ENCODE measurements around the gene FBXW4. TPM values are rescaled to one million over a fixed set of nuclear protein-coding genes. Genes with fewer than 3 reads are reported as not detected.

FBXW4 gene
- polyA plus RNA-seq, 4 donors = 39.1 to 55.6 (median 53.8) TPM

DNA sequence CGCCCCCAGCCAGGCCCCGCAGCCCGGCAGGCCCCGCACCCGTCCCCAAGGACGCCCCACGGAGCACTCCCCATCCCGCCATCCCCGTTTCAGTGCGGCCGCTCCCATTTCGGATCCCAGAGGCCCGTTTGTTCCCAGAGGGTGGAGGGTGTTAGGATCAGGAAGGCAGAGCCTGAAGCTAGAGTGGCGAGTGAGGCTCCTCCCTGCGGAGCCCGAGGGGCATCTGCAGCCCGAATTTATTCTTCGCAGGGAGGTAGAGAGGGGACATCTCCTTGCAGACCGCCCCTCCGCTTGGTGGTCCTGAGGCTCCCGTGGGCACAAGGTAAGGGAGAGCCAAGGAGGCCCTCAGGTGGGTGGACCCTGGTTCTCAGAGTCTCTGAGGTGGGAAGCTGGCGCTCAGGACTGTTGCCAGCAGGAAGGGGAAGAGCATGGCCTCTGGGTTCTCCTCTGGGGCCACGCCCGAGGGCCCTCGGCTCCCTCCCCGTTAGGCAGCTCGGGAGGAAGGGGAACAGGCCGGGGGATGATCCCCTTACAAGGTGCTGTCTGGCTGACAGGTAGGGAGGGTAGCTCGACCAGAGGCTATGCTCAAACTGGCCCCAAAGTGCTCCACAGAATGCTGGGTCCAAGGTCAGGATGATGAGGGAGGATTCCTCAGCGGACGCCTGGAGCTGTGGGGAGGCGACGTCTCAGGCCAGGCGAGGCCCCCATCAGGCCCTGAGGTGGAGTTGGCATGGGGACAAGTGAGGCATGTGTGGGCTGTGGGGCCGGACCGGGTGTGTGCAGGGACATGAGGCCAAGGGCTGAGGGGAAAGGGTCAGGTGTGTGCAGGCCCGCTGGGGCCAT lies 124.3 kb downstream of the FBXW4 start:
- no peak for DNase-seq (ENCODE audit: low read depth in 4 of 4, low spot score in 3 of 4)

DNA sequence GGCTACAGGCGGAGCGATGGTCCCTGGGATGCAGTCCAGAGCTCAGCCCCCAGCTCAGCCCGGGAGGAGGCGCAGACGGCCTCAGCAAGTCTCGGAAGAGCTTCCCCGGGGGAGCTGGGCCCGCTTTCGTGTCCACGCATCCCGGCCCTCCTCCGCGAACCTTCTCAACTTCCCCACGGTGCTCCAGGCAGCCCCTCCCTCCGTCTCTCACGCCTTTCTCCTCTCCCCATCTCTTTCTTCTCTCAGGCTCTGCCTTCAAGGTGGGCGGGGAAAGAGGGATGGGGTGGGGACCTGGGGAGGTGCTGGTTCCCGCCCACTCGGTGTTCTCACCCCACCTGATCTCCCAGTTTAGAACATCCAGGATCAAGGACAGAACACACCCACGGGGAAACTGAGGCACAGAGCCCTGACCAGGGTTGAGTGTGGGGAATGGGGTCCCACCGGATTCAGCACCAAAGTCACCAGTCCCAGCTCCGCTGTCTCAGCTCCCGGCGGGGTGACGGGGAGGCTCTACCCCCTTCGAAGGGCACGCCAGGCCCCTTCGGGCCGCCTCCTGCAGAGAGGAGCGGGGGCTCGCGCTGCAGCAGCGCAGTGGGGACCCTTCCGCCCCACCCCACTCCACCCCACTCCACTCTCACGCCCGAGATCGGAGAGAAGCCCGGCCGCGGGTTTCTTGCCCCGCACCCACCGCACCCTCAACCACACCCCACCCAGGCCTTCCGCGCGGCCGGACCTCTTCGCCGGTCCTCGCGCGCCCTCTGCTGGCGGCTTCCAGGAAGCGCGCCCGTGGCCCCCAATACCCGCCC lies 125.1 kb downstream of the FBXW4 start:
- no peak for DNase-seq (ENCODE audit: low read depth in 4 of 4, low spot score in 3 of 4)

DNA sequence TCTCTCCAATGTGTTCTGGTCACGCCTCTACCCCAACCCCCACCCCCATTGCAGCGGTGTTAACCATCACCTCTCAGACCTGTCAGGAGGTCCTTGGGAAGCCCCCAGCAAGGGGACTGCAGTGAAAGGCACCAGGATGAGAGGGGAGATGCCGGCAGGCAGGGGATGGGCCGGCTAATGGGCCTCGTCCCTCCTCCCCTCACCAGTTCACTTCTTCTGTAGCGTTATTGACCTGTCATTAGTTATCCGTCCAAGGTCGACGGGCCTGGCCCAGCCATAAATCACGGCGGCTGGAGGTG lies 125.7 kb downstream of the FBXW4 start:
- DNase-seq (ENCODE audit: low read depth in 4 of 4, low spot score in 3 of 4) = no peak

DNA sequence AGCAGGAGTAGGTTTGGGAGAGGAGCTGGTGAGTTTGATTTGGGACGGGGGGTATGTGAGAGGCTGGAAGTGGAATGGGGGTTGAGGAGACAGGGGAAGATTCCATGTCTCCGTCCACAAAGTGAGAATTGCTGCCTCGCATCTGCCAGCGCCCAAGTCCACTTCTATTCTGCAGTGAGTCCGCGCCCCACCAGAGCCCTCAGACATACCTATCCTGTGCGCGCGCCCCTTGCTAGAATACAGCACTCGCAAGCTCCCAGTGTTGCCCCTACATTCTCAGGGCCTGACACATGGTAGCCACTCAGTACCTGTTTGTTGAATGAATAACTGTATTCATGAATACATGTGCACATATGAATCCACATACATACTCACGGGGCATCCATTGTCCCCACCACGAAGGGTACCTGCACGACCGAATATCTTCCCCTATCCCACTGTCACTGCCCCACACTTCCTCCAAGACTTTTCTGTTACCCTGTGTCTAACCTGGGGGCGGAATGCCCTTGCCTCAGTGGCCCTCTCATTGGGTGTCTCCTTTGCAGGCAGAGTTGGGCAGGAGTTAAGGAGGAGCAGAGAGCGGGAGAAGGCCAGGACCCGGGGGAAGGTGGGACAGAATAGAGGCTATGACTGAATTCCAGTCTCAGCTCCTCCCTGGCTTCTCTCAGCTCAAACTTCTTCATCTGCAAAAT lies 126.8 kb downstream of the FBXW4 start:
- no peak for DNase-seq (ENCODE audit: low read depth in 4 of 4, low spot score in 3 of 4)

DNA sequence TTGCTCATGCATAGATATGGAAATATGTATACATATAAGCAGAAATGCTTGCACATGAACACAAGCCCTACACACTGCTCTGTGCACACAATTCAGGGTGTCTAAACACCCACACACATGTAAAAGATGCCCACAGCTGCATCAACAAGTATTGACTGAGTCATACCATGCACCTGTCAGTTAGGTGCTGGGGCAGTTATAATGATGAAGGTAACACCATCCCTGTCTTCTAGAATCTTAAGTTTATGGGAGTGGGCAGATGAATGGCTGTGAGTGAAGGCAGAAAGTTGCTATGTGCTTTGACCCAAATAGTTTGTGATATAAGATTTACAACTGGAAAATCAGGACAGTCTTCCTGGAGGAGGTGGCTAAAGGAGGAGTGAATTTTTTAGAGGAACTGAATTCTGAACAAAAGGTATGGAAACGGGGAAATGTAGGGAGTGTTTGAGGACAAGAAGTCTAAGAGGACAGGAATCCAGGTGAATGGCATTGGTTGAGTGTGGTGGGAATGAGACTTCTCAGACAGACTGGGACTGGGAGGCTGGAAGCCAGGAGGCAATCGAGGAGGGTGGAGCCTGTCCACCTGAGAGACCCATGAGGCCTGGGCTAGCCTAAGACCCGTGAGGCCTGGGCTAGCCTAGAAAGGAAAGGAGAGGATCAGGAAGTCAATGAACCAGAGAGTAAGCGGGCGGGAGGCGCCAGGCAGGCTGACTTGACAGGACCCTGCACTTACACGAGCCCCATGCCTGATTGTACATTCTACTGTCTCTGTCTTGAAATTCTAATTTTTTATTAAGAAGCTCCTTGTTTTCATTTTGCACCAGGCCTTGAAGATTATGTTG lies 127.6 kb downstream of the FBXW4 start:
- no peak for DNase-seq (ENCODE audit: low read depth in 4 of 4, low spot score in 3 of 4)

DNA sequence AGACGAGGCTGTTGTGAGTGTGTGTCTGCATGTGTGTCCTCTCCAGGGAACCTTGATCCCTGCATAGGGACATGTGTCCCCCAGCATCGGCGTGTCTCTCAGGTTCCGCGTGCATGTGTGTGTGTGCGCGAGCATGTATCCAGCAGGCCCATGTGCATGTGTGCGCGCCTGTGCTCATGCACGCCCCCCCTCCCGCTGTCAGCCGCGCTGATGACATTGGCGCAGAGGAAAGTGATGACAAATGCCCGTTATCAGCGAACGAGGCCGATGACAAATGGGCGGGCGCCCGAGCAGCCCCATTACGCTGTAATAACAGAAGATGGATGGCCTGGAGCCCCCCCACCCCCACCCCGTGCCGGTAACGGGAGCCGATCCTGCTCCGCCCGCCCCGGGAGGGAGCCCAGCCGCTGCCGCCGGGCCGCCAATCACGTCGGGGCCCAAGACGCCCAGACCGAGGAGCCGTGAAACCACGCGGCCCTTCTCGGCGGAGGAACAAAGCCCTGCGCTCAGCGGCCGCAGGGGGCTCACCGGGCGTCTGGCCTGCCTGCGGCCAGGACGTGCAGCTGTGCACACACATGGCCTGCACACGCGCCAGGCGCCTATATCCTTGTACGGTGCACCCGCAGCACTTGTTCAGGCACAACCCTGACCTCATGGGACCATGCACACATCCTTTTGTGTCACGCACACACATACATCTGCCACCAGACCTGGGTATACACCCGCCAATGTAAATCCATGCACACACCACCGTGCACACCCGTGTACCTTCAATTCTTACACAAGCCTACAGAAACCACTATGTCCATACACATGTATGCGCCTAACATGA lies 128.4 kb downstream of the FBXW4 start:
- no peak for DNase-seq (ENCODE audit: low read depth in 4 of 4, low spot score in 3 of 4)

DNA sequence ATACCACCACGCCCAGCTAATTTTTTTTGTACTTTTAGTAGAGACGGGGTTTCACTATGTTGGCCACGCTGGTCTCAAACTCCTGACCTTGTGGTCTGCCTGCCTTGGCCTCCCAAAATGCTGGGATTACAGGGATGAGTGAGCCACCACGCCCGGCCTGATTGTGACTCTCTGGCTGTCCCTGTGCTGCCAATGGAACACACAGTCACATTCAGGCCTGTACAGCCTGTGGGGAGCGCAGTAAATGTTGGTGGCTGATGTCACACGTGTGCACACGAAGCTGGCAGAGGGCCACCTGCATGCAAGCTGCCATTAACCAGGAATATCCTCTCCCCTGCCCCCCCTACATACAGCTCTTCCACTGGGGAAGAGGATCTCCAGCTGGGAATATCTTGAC lies 129.0 kb downstream of the FBXW4 start:
- DNase-seq (ENCODE audit: low read depth in 4 of 4, low spot score in 3 of 4) = no peak

DNA sequence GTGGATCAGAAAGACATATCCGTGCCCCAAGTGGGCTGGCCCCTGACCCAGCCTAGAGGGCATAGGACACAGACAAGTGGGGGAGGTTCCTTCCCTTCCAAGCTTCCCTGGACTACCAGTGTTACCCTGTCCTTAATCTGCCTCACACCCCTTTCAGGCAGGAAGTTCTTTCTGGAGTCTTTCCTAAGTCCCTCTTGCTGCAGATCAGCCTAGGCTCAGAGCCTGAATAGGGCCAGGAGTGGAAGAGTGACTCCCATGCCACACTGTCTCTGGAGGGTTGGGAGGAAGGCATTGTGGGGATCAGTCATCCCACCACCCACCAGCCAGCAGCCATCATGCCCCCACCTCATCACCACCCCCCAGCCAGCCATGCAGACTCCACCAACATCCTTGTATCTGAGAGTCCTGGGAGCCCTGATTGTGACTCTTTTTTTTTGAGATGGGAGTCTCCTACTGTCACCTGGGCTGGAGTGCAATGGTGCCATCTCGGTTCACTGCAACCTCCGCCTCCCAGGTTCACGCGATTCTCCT lies 129.5 kb downstream of the FBXW4 start:
- DNase-seq (ENCODE audit: low read depth in 4 of 4, low spot score in 3 of 4) = no peak

DNA sequence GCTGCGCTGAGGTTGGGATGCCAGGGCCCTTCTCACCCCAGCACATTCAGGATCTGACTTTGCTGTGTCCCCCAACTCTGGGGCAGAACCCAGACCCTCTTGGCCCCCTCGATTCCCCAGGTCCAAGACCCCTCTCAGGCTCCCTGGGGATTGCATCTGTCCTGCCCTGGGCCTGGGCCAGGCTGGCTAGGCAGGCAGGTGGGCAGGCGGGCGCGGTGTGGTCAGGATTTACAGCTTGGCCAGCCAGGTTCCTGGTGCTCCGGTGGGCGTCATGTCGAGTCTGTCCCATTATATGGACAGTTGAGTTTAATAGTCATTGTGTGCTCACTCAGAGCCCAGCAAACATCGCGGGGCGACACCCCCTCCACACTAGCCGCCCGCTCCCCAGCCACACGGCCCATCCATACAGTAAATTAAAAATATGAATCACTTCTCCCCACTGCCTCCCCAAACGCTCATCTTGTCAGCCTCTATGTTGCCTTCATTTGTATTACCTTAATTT lies 130.4 kb downstream of the FBXW4 start:
- DNase-seq (ENCODE audit: low read depth in 4 of 4, low spot score in 3 of 4) = no peak

DNA sequence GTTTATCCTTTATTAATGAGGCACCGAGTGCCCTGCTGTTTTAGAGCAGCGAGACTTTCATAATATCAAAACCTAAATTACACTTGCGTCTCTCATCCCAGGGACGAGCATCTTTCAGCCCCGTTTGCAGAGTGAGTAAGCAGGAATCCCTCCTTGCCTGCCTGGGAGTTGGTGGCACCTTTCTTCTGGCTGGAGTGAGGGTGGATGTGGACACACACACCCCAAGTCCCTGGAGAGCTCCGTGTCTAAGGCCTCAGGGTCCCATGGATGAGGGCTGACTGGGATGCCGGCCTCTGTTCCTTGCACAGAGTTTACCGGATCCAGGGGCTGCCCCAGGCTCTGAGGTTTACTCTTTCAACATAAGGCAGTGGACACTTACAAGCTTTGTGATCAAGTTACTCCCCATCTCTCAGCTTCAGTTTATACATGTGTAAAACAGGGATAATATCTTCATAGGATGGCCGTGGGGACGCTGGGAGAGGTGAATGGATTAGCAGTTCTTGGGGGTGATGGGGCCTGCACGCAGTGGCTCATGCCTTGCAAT lies 131.4 kb downstream of the FBXW4 start:
- no peak for DNase-seq (ENCODE audit: low read depth in 4 of 4, low spot score in 3 of 4)

DNA sequence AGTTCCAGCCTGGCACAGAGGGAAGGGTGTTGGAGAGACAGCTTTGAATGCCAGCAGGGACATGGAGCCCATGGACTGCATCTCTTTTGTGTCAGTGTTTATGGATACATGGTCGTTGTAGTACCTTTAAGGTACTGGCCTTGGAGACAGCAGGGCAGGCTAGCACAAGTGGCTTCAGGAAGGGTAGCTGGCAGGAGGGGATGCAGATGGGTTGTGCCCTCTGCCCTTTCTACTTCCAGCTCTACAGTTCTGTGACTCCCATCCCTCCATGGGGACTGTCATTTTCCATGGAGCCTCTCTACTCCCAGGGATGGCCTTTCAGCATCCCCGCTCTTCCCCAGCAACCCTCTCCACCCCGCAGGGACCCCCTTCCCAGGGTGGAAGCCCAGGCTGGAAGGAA lies 132.0 kb downstream of the FBXW4 start:
- DNase-seq (ENCODE audit: low read depth in 4 of 4, low spot score in 3 of 4) = no peak

DNA sequence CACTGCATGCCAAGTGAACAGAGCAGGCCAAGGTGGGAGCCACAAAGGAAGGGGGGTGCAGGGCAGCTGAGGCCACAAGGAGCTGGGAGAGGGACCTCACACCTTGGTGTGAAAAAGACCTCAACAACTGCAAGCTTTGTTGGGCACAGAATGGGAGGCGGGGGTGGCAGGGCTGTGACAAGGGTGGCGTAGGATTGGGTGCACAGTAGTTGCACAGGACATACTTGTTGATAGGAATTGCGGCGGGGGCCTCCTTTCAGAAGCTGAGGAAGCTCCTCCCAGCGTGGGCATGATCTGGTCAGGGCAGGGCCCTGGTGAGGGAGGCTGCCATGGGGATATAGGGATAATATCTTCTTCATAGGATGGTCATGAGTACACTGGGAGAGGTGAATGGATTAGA lies 132.7 kb downstream of the FBXW4 start:
- no peak for DNase-seq (ENCODE audit: low read depth in 4 of 4, low spot score in 3 of 4)

DNA sequence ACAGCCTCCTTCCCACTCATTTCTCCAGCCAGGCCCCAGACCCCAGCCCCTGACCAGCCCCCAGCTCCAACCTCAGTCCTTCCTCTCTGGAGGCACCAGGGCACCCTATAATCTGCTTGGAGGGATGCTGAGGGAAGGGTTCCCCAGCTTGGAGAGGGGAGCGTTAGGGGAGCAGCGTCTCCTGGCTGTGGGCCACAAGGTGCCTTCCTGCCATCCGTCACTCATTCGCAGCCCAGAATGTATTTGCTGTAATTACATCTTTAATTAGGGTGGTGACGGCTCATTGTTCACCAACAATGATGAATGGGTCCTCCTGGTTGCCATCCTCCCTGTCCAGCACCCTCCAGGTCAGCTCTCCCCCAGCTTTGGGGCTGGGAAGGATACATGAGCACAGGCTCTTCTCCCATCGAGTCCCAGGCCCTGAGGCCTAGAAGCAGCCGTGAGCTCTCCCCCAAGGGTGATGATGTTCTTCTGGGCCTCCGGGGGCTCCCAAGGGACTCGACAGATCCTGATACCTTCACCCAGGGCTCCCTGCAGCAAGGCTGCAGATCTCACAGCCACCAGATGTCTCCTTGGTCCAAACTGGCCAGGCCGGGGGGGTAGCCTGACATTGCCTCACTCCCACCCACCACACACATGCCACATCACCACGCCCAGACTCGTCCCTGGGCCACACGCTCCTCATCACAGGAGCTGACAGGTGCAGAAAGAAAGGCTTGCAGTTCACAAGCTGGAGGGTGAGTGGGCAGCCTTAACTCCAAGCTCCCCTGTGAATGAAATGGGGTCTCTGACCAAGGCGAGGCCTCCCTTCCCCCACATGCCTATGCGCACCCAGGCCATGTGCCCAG lies 133.7 kb downstream of the FBXW4 start:
- no peak for DNase-seq (ENCODE audit: low read depth in 4 of 4, low spot score in 3 of 4)

Other genes starting within 250 kb of the FBXW4 start
- 10 to 100 TPM; 25.1 to 43.3 (median 33.3) TPM for gene POLL, start 106.9 kb downstream of the FBXW4 start, polyA plus RNA-seq (ENCODE audit: insufficient read length in 4 of 4)
- 10 to 100 TPM; 23.1 to 43.6 (median 41.8) TPM for gene DPCD, start 106.8 kb downstream of the FBXW4 start, polyA plus RNA-seq (ENCODE audit: insufficient read length in 4 of 4)
- gene FGF8, start 80.9 kb upstream of the FBXW4 start, polyA plus RNA-seq (ENCODE audit: insufficient read length in 4 of 4) = 1 to 10 TPM; 4.6 to 9.7 (median 7.3) TPM
- gene NPM3, start 88.3 kb upstream of the FBXW4 start, polyA plus RNA-seq (ENCODE audit: insufficient read length in 4 of 4) = 10 to 100 TPM; 51.1 to 64.8 (median 55.1) TPM
- 100 to 1,000 TPM; 128 to 211 (median 159) TPM for gene OGA, start 123.3 kb upstream of the FBXW4 start, polyA plus RNA-seq (ENCODE audit: insufficient read length in 4 of 4)
- 1 to 10 TPM; 3.3 to 7.9 (median 5.3) TPM for gene KCNIP2, start 148.6 kb upstream of the FBXW4 start, polyA plus RNA-seq (ENCODE audit: insufficient read length in 4 of 4)

Measured in left renal pelvis (tissue), 4 donors.